H1 (cell line): ENCODE data around the gene CDC37. TPM values are rescaled to one million over a fixed set of nuclear protein-coding genes. Genes with fewer than 3 reads are reported as not detected.

Experiments
- BACH1 ChIP-seq: IDR thresholded peaks from 2 replicates; pipeline ENCODE4 v1.6.1; 2012; ENCODE audit warnings: low read length, improper control_type of control experiment
- CEBPB ChIP-seq: IDR thresholded peaks from 2 replicates; pipeline ENCODE4 v1.6.1; 2012; ENCODE audit warnings: low read depth, low read length
- KDM5A ChIP-seq: fragments of 200-600 bp; IDR thresholded peaks from 2 replicates; pipeline ENCODE4 v1.7.1; 2012; ENCODE audit warnings: mild to moderate bottlenecking, low read length, inconsistent platforms, mixed read lengths
- SRF ChIP-seq: IDR thresholded peaks from 2 replicates; pipeline ENCODE4 v1.6.1; 2011; ENCODE audit warnings: mild to moderate bottlenecking, low read depth, low read length, moderate library complexity
- USF2 ChIP-seq: IDR thresholded peaks from 2 replicates; pipeline ENCODE4 v1.6.1; 2011; ENCODE audit warnings: low read length, improper control_type of control experiment
- polyA plus RNA-seq, 7 experiments: library from polyadenylated mRNA; depleted of rRNA in 3 of 7; stranded (reverse) in 5 of 7; unstranded in 2 of 7; fragments of >200 nt in 5 of 7; fragments of 200-250 nt in 2 of 7; gene quantifications; 1 replicate in 5 of 7; 2 replicates in 1 of 7; 4 replicates in 1 of 7; pipeline versions ENCODE4 v1.2.1 to v1.2.3, GENCODE V29; 2011 to 2013; ENCODE audit warnings: missing spikeins in 2 of 7, mixed read lengths in 2 of 7
- total RNA-seq: library from RNA; stranded (reverse); fragmentation: NEBNext Ultra II Directional; extraction: Animal tissue kit (Norgen Biotek cat#: 25700); gene quantifications from 2 replicates; pipeline ENCODE4 v1.2.1, GENCODE V29; 2021

Gene CDC37
- total and polyA plus RNA-seq, 2 of the 8 experiments (the other 6 are each of a cell fraction or from before 2014, with no cell fraction given) = 162 to 181 TPM

- TF ChIP-seq USF2 = no peak
- no peak for TF ChIP-seq KDM5A
- TF ChIP-seq SRF = no peak
- TF ChIP-seq BACH1 = no peak
- TF ChIP-seq CEBPB = no peak
Observed at GRCh38 chr19:10407096-10407495, 3.8 kb upstream of the CDC37 start (continued).
